Measurements from ENCODE around the gene KRTAP9-4. TPM values are rescaled to one million over a fixed set of nuclear protein-coding genes. Genes with fewer than 3 reads are reported as not detected.
"Not testable (repeated sequence)": the region's sequence is repeated elsewhere in the genome, so short reads cannot be mapped to it uniquely, and the experiment has no call there.

KRTAP9-4 gene
- total RNA-seq = not detected in 2 replicates

GRCh38 chr17:41249637-41250240 is at the start of gene KRTAP9-4:
Gene KRTAP9-4, plus strand, starts transcription at chr17:41249687. Its CDS starts 34 bp downstream, at chr17:41249721.
- intact Hi-C loops (cut with micrococcal nuclease) = loop anchor here (1.0 kb wide), 1 partner anchor 10 kb away; no protein-coding TSS in a partner anchor

GRCh38 chr17:41211845-41212466 is 37.5 kb upstream of the KRTAP9-4 start:
- intact Hi-C loops (cut with micrococcal nuclease) = no loop called here

GRCh38 chr17:41212524-41213169 is 36.8 kb upstream of the KRTAP9-4 start:
- intact Hi-C loops (cut with micrococcal nuclease) = no loop called here

- intact Hi-C loops (cut with micrococcal nuclease) = no loop called here
Observed at GRCh38 chr17:41215681-41216080, 33.8 kb upstream of the KRTAP9-4 start.

- intact Hi-C loops (cut with micrococcal nuclease) = no loop called here
Observed at GRCh38 chr17:41223821-41224220, 25.7 kb upstream of the KRTAP9-4 start.

GRCh38 chr17:41226051-41226450 is 23.4 kb upstream of the KRTAP9-4 start:
- intact Hi-C loops (cut with micrococcal nuclease) = no loop called here

- intact Hi-C loops (cut with micrococcal nuclease) = not testable (repeated sequence)
Observed at GRCh38 chr17:41226598-41227095, 22.8 kb upstream of the KRTAP9-4 start, which contains the start of gene KRTAP9-2. Gene KRTAP9-2, plus strand, starts transcription at chr17:41226648. Its CDS starts 7 bp downstream, at chr17:41226655.

- intact Hi-C loops (cut with micrococcal nuclease) = no loop called here
Observed at GRCh38 chr17:41230094-41230493, 19.4 kb upstream of the KRTAP9-4 start.

- intact Hi-C loops (cut with micrococcal nuclease) = no loop called here
Observed at GRCh38 chr17:41231731-41232130, 17.8 kb upstream of the KRTAP9-4 start.

- intact Hi-C loops (cut with micrococcal nuclease) = not testable (repeated sequence)
Observed at GRCh38 chr17:41232399-41233105, 16.9 kb upstream of the KRTAP9-4 start, which contains the start of gene KRTAP9-3. Gene KRTAP9-3, plus strand, starts transcription at chr17:41232449. Its CDS starts 53 bp downstream, at chr17:41232502.

- intact Hi-C loops (cut with micrococcal nuclease) = not testable (repeated sequence)
Observed at GRCh38 chr17:41237116-41237515, 12.4 kb upstream of the KRTAP9-4 start.

- intact Hi-C loops (cut with micrococcal nuclease) = not testable (repeated sequence)
Observed at GRCh38 chr17:41237949-41238437, 11.5 kb upstream of the KRTAP9-4 start, which contains the start of gene KRTAP9-8. Gene KRTAP9-8, plus strand, starts transcription at chr17:41237999. Its CDS starts 53 bp downstream, at chr17:41238052.

- intact Hi-C loops (cut with micrococcal nuclease) = not testable (repeated sequence)
Observed at GRCh38 chr17:41246995-41247787, 2.3 kb upstream of the KRTAP9-4 start.

- intact Hi-C loops (cut with micrococcal nuclease) = no loop called here
Observed at GRCh38 chr17:41251261-41251660, 1.8 kb downstream of the KRTAP9-4 start.

- intact Hi-C loops (cut with micrococcal nuclease) = no loop called here
Observed at GRCh38 chr17:41254861-41255260, 5.4 kb downstream of the KRTAP9-4 start.

GRCh38 chr17:41255381-41256290 is 6.1 kb downstream of the KRTAP9-4 start, which contains the start of gene KRTAP9-9:
Gene KRTAP9-9, plus strand, starts transcription at chr17:41255384.
- intact Hi-C loops (cut with micrococcal nuclease) = not testable (repeated sequence)

- intact Hi-C loops (cut with micrococcal nuclease) = no loop called here
Observed at GRCh38 chr17:41256291-41256685, 6.8 kb downstream of the KRTAP9-4 start.

- intact Hi-C loops (cut with micrococcal nuclease) = no loop called here
Observed at GRCh38 chr17:41258406-41258805, 8.9 kb downstream of the KRTAP9-4 start.

- intact Hi-C loops (cut with micrococcal nuclease) = no loop called here
Observed at GRCh38 chr17:41263212-41263611, 13.7 kb downstream of the KRTAP9-4 start.

All from T-helper 2 cell treated with Interferon-gamma antibody and Interleukin-4, amounts not matched to agents 100 ng/mL and 5 ng/mL, for 36 hours (primary cell).